Peyer's patch (tissue), 4 donors: Measurements from ENCODE around the gene ICA1.

Source experiments
- CTCF ChIP-seq, 6 experiments: fragments of 450-650 bp in 4 of 6; fragments of 200-600 bp in 2 of 6; sonication (generic) in 1 of 6; IDR thresholded peaks; one replicate each; pipeline ENCODE4 v1.5.1; 2017 to 2019; ENCODE audit warnings: antibody characterized with exemption in 6 of 6, mild to moderate bottlenecking in 3 of 6, moderate library complexity in 1 of 6
- POLR2A ChIP-seq, 2 donors: fragments of 450-650 bp; IDR thresholded peaks; one replicate each; pipeline ENCODE4 v1.5.1; 2017; ENCODE audit warnings: antibody characterized with exemption in 2 of 2, mild to moderate bottlenecking in 2 of 2, moderate library complexity in 2 of 2

- TF ChIP-seq POLR2A (IDR thresholded peaks at IDR 0.05) = no peak
- no peak for TF ChIP-seq CTCF (IDR thresholded peaks at IDR 0.05)
Observed at GRCh38 chr7:8209353-8209752, 52.6 kb downstream of the ICA1 start.
